Heart right ventricle (tissue), 16 donors: Measurements from ENCODE around the gene SPACA4. TPM values are rescaled to one million over a fixed set of nuclear protein-coding genes. Genes with fewer than 3 reads are reported as not detected.
A peak's percentile ranks its signal among the peaks of the same experiment; 100 is the strongest.

Source experiments
- ATAC-seq, 8 donors: fragments of 200-7000 bp; cut with Tn5 transposase; one replicate each; pipeline ENCODE4 v1.9.1; 2020; ENCODE audit warnings: mild to moderate bottlenecking in 8 of 8, moderate library complexity in 8 of 8, moderate number of reproducible peaks in 1 of 8
- DNase-seq, 2 donors: peaks; one replicate each; pipeline ENCODE4 v3.0.0-alpha.2; 2020
- H3K27ac ChIP-seq, 10 donors: fragments of 200-600 bp; sonication (generic) in 2 of 10; one replicate each; pipeline versions ENCODE4 v1.5.0 to v1.8.0; 2020 to 2022; ENCODE audit warnings: mild to moderate bottlenecking in 3 of 10
- H3K27me3 ChIP-seq, 7 donors: fragments of 200-600 bp; one replicate each; pipeline ENCODE4 v1.8.0; 2021 to 2022; ENCODE audit warnings: mild to moderate bottlenecking in 2 of 7
- H3K36me3 ChIP-seq, 9 donors: fragments of 200-600 bp; sonication (generic) in 1 of 9; one replicate each; pipeline versions ENCODE4 v1.5.0 to v1.8.0; 2020 to 2022; ENCODE audit warnings: mild to moderate bottlenecking in 2 of 9
- H3K4me1 ChIP-seq, 9 donors: fragments of 200-600 bp; sonication (generic) in 1 of 9; one replicate each; pipeline versions ENCODE4 v1.5.0 to v1.8.0; 2020 to 2022; ENCODE audit warnings: mild to moderate bottlenecking in 4 of 9
- H3K4me3 ChIP-seq, 10 donors: fragments of 200-600 bp; sonication (generic) in 2 of 10; one replicate each; pipeline versions ENCODE4 v1.5.0 to v1.8.0; 2020 to 2022; ENCODE audit warnings: mild to moderate bottlenecking in 7 of 10, moderate library complexity in 2 of 10
- H3K9me3 ChIP-seq, 11 donors: fragments of 200-600 bp in 10 of 11; sonication (generic) in 2 of 11; one replicate each; pipeline versions ENCODE4 v1.5.0 to v1.8.0; 2013 to 2022; ENCODE audit warnings: mild to moderate bottlenecking in 2 of 11, control low read depth in 1 of 11, moderate library complexity in 1 of 11
- CTCF ChIP-seq, 9 donors: fragments of 200-600 bp; sonication (generic) in 2 of 9; IDR thresholded peaks; one replicate each; pipeline versions ENCODE4 v1.5.0 to v1.8.0; 2021 to 2022; ENCODE audit warnings: antibody characterized with exemption in 9 of 9, mild to moderate bottlenecking in 5 of 9, moderate library complexity in 1 of 9
- WGBS, 2 donors: extraction: QIAGEN DNeasy Blood & Tissue Kit; methylation state at CpG; one replicate each; pipeline ENCODE4 v1.1.7; 2013; ENCODE audit warnings: inconsistent platforms in 1 of 2; 5-methylcytosine and 5-hydroxymethylcytosine counted together
- intact Hi-C, 10 donors: fragments of 100-400 bp; cut with DNase I; formaldehyde crosslinking; loops; one replicate each; pipeline versions ENCODE4 v1.11.1 to v1.14.2; 2022
- polyA plus RNA-seq, 2 donors: library from polyadenylated mRNA; stranded (reverse); fragments of 200-250 nt; gene quantifications; one replicate each; pipeline ENCODE4 v1.2.3, GENCODE V29; 2013
- total RNA-seq, 10 donors: library from RNA; stranded (reverse); fragmentation: NEBNext Ultra II Directional in 3 of 10; extraction: Animal tissue kit (Norgen Biotek cat#: 25700) in 3 of 10; gene quantifications; one replicate each; pipeline versions ENCODE4 v1.2.1 to v1.2.4, GENCODE V29; 2021 to 2023
- donor health status: Arrhythmogenic right ventricular cardiomyopathy.
- donor health status: ischemic (EF 13 %, LVEDD 7.1; RV severe dilation, severe dysfunction).
- donor health status: healthy with polysubstance abuse.
- donor health status: DM: no; HTN: yes; CAD: no.
- donor health status: DM: no; HTN: no; CAD: no.
- donor health status: ischemic (EF 25% LVEDD 6.9; RV normal size, moderate dysfunction).
- donor health status: ischemic (EF 25% LVEDD 5.7; RV mildly dilated, moderate dysfunction).
- donor health status: healthy.
- donor health status: DM: yes; HTN: yes; CAD: no.
- donor health status: Ischemic cardiomyopathy.
- donor health status: ischemic (EF 35%, LVEDD 5.7; RV mildly dilated, moderate dysfunction).
- donor health status: nonischemic (EF 11% LVEDD 7.7; RV severe dilation, severe dysfunction).
- donor health status: DM: yes; HTN: yes; CAD: no.
- donor health status: PGD.
- donor health status: ischemic (EF 29% LVEDD 5.4; RV normal size, mild dysfunction).
- donor health status: nonischemic (EF 23%, LVEDD 6.1; RV moderate dilation, normal function).

SPACA4 gene
- total and polyA plus RNA-seq, 12 donors, result not detected

DNA sequence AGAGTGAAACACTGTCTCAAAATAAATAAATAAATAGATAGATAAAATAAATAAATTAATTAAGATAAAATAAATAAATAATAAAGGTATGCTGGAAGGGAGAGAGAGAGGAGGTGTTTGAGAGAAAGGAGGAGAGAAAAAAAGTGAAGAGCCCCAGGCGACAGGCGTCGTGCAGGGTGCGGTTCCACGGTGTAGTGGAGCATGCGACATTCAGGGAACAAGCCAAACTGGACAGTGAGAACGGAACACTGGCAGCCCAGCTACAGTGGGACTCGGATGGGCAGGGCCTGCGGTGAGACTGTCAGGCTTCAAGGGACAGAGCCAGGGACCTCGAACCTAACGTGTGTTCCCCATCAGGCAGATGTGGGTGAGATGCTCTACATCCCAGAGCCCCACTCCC, 45.1 kb upstream of the SPACA4 start:
- peaks cover 0 to 34% (median 18%) of the 10 kb centered on the region in 7 donors for H3K27me3 ChIP-seq
- no peaks in the 10 kb centered on the region for H3K36me3 ChIP-seq
- no peak for TF ChIP-seq CTCF (IDR thresholded peaks at IDR 0.05)
- 87 to 94% methylated on average over 11 of the region's 11 CpGs for WGBS, 2 donors
- ATAC-seq (no peak), DNase-seq (no peak)
- H3K4me3 ChIP-seq, result no peak overlapping the region
- peaks cover 0 to 4% (median 0%) of the 10 kb centered on the region in 9 donors for H3K4me1 ChIP-seq
- intact Hi-C loops, result no loop called here
- H3K27ac ChIP-seq, result no peak overlapping the region
- H3K9me3 ChIP-seq, result no peaks in the 10 kb centered on the region

GRCh38 chr19:48565090-48565489, 41.5 kb upstream of the SPACA4 start:
- WGBS, 2 donors, result 83 to 84% methylated on average over 7 of the region's 7 CpGs
- Histone ChIP-seq H3K27me3 (peaks cover 0 to 13% (median 3%) of the 10 kb centered on the region in 7 donors), H3K36me3 (no peaks in the 10 kb centered on the region), H3K4me3 (no peak overlapping the region), H3K9me3 (no peaks in the 10 kb centered on the region), H3K4me1 (peaks cover 0 to 14% (median 8%) of the 10 kb centered on the region in 9 donors), H3K27ac (no peak overlapping the region)
- intact Hi-C loops, result no loop called here
- ATAC-seq, result no peak
- DNase-seq, result no peak
- no peak for TF ChIP-seq CTCF (IDR thresholded peaks at IDR 0.05)

DNA sequence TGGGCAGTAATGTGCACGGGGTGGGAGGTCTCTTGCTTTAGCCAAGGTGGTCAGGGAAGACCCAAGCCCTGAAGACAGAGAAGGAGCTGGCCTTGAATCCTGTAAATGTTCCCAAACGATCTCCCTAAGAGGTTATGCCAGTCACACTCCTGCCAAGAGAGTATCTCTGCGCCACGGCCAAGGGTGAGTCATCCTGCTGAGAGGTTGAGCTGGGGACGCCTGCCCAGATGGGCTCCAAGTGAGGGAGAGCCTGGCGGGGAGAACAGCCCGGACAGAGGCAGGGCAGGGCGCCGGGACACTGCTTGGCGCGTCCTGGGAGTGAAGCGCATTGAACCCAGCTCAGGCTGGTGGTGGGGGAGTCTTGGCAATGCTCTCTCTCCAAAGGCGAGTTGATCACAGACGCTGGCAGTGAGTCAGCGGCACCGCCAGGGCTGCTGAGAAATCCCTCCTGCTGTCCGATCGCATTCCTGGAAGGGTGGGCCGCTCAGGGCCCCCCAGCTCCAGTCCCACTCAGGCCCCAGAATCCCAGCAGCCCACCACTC, 38.1 kb upstream of the SPACA4 start:
- TF ChIP-seq CTCF (IDR thresholded peaks at IDR 0.05), result no peak
- no peaks in the 10 kb centered on the region for H3K9me3 ChIP-seq
- H3K27ac ChIP-seq, result peak overlapping the region in 9 of 10 donors; percentile 16 to 76 (median 65)
- no peaks in the 10 kb centered on the region for H3K36me3 ChIP-seq
- intact Hi-C loops, result no loop called here
- DNase-seq (peak; percentile 80 to 84), ATAC-seq (peak; percentile 95 to 100 (median 98))
- H3K4me1 ChIP-seq, result peaks cover 0 to 14% (median 8%) of the 10 kb centered on the region in 9 donors
- H3K27me3 ChIP-seq, result peaks cover 0 to 6% (median 0%) of the 10 kb centered on the region in 7 donors
- 2 to 6% methylated on average over 19 of the region's 19 CpGs for WGBS, 2 donors
- H3K4me3 ChIP-seq, result peak overlapping the region in 1 of 10 donors; percentile 17

GRCh38 chr19:48569814-48570213, 36.7 kb upstream of the SPACA4 start:
- ATAC-seq (no peak), DNase-seq (no peak)
- no peak for TF ChIP-seq CTCF (IDR thresholded peaks at IDR 0.05)
- intact Hi-C loops, result no loop called here
- Histone ChIP-seq H3K27me3 (peaks cover 0 to 6% (median 0%) of the 10 kb centered on the region in 7 donors), H3K4me3 (no peak overlapping the region), H3K36me3 (no peaks in the 10 kb centered on the region), H3K4me1 (peaks cover 0 to 14% (median 8%) of the 10 kb centered on the region in 9 donors), H3K9me3 (no peaks in the 10 kb centered on the region), H3K27ac (no peak overlapping the region)
- WGBS, 2 donors, result 56 to 61% methylated on average over 11 of the region's 11 CpGs
